GM21576 (cell line): ENCODE results near the gene JHY.

Experiments used
- ATAC-seq: cut with Tn5 transposase; IDR thresholded peaks from one replicate; pipeline ENCODE4 v1.9.1; 2021; ENCODE audit warnings: mild to moderate bottlenecking, moderate library complexity; ENCODE audit not compliant: unreplicated experiment

The JHY gene

GRCh38 chr11:122937983-122938382 is 55.4 kb downstream of the JHY start:
- no peak for ATAC-seq

DNA sequence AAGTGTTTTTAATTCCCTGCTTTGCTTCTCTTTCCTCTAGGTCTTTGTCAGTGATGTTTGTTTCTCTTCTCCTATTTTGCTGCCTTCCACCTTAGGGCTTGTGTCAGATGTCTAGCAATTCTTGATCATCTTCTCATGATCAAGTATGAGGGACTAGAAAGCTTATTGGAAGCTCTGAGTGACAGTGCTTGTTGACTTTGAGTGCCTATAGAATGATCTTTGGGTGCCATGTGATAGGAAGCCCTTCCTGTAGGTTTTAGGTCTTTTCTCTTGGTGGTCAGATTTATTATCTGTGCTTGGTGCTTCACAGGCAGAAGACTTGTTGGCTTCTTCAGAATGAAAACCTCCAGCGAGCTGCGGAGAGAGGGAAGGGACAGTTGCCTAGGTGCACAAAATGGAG is 56.0 kb downstream of the JHY start:
- ATAC-seq, result no peak

DNA sequence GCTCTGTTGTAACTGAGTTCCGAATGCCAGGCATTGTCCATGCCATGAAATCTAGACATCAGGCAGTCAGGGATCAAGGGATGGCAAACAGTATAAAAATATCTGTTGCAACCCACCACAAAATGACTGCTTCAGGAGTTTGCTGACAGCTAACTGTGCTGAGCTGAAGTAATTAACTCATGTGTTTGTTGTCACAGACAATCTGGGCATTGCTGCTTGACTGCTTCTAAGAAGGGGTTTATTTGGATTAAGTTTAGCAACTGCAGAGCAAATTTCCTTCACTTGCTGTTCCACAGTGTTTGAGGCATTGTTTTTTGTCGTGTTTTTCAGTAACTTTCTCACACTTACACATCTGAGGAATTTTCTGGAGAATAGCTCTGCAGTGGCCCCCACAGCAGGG is 68.7 kb downstream of the JHY start:
- ATAC-seq, result no peak

DNA sequence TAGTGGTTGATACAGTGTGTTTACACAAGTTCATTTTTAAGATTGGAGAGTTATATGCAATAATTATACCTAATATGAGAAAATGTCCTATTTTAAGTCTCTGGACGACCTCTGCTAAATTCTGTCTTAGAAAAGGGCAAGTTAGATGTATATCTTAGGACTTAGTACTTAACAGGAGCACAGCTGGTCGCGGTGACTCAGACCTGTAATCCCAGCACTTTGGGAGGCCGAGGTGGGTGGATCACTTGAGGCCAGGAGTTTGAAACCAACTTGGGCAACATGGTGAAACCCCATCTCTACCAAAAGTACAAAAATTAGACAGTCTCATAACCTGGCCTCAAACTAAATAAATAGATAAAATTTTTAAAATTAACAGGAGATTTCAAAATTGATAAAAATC is 71.9 kb downstream of the JHY start:
- ATAC-seq, result no peak

- no peak for ATAC-seq
Observed at GRCh38 chr11:122963961-122964360, 81.4 kb downstream of the JHY start.

DNA sequence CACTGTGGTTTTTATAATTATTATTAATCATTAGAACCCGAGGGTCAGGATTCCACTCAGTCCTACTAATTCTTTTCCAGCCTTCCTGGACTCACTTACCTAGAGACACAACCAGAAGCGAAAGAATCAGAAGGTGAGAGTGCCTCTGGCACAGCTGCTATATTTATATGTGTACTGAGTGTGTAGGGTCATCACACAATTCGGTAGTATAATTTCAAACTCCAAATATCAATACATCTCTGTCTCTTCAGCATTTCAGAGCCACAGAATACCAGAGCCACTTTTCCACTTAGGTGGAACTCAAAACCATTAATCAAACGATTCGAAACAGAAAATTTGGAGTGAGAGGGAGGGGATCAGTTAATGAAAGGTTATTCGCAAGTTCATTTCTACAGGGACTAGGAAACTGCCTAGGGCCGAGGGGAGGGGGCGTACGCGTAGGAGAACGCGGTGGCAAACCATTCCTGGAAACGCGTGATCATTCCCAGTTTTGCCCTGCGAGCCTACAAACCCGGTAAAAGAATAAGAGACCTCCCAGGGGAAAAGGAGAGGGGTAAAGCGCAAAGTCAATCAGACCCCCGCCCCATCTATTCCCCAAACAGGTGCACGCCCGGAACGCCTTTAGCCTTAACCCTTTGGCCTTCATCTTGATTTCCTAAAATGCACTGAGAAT is 93.6 kb downstream of the JHY start:
- no peak for ATAC-seq

DNA sequence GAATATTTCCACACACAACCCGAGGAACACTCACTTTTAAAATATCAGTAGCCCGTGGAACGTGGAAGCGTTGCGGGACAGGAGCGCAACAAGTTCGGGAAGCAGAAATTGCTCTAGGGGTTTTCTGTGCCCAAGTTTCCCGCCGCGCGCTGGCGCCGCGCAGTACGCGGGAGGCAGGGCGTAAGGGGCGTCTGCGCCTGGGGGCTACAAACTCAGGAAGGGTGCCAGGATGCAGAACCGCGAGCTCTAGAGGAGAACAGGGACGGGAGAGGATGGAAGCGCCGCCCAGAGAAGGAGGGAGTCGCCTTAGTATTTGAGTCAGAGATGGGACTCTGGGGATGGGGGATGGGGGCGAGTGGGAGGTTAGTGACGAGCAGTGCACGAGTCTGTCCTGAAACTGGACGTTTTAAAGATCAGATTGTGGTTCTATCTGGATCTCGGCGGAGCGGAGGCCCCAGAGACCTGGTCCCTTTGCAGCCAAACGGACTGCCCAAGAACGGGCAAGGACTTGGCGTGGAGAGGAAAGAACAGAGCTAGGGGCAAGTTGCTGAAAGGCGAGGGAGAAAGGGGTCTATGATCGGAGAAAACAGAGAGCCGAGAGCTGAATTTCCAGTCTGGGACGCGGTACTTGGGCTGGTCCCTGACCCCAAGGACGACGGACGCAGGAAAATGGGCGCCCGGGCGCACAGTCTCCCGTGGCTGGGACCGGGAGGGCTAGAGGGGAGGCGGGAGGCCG is 94.3 kb downstream of the JHY start:
- ATAC-seq, result no peak

- ATAC-seq, result no peak
Observed at GRCh38 chr11:122977470-122978298, 95.1 kb downstream of the JHY start.

DNA sequence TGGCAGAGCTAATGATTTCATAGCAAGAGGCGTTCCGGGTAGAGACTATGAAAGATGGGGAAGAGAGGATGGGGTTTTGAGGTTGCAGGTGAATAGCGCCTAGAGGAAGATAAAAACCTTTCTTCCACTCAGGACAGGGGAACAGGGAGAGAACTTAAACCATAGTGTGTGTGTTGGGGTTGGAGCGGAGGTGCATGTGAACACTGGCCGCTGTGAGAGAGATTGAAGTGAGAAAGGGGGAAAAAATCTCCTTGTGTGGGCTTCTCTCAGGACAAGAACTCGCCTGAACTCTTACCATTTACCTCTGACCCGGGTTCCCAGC is 95.7 kb downstream of the JHY start:
- ATAC-seq, result no peak

DNA sequence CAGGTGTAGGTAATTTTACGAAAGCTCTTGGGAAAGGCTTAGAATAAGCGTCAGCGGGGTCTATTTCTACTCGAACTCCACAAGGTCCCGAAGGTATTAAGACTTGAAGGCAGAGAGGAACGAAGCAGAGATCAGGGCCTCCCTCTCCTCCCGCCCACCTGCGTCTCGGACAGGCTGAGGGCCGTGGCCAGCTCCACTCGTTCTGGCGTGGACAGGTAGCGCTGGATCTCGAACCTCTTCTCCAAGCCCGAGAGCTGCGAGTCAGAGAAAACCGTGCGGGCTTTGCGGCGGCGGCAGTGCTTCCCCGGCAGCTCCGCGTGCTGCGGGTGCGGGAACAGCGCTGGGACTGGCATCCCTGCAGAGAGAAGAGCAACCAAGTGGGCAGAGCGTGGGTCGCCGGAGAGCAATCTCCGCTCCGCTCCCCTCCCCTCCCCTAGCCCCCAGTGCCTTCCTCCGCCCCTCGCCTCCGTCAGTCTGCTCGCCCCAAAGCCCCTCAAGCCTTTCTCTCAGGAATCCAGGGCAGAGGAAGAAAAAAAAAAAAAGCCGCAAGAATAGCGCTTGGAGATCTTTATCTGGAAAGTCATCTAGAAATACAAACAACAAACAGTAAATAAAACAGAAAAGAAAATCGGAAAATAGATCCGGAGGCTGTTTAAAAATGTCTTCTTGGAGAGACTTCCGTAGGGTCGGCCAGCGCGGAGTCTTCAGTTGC is 96.7 kb downstream of the JHY start:
- ATAC-seq, result no peak

DNA sequence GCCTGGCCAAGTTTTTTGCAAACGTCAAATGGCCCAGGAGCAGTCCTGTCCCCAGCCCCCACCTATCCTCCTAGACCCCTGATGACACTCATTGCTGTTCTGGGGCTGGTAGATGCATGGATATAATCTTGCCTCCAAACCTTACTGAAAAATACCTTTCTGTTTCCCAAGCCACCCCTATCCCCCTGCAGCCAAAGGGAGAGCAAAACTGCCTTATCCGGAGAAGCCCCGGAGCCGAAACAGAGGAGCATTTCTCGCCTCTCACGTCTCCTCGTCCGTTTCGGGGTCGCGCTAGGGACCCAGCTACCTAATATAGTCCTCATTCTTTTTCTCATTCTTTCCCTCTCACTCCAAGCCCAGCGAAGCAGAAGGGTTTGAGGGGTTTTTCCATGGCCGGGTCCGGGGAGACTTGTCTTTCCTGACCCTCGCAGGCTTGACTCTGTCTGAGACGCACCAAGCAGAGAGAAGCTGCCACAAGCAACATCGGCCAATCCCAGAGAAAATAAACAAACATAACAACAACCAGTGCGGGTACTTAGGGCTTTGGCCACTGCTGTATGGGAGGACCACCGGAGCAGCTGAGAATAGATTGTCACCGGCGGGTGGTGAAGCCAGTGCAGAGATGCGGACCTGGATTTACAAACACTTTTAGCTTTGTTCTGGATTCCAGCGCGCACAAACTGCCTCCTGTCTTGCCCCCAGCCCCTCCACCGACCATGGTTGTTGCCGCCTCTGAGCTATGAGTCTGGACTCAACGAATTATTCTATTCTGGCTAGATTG is 97.4 kb downstream of the JHY start:
- no peak for ATAC-seq

GRCh38 chr11:122981388-122982264 is 99.1 kb downstream of the JHY start, which contains the start of gene BSX:
TSS of gene BSX (minus strand) at chr11:122981834. CDS start at chr11:122981671, 163 bp downstream.
- no peak for ATAC-seq

- no peak for ATAC-seq
Observed at GRCh38 chr11:122983438-122984185, 101.1 kb downstream of the JHY start.

- ATAC-seq, result no peak
Observed at GRCh38 chr11:122984186-122985011, 101.8 kb downstream of the JHY start.

GRCh38 chr11:122995526-122995925 is 113.0 kb downstream of the JHY start:
- no peak for ATAC-seq

GRCh38 chr11:122998727-122999366 is 116.3 kb downstream of the JHY start:
- ATAC-seq, result no peak

DNA sequence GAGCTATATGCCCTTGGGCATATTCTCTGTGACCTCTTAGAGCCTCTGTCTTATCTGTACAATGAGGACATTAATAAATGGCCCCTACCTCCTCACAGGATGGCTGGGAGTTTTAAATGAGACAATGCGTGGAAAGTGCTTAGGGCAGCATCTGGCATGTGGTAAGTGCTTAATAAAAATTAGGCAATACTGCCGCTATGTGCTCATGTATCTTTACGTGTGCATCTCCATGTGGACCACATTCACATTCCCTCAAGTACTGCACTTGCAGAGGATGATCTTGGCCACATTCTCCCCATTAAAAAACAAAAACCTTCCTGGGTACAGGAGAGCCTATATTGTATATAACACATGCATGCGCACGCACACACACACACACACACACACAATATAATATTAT is 118.2 kb downstream of the JHY start:
- no peak for ATAC-seq
